ENCODE results near the gene CDK5RAP1. TPM values are rescaled to one million over a fixed set of nuclear protein-coding genes. Genes with fewer than 3 reads are reported as not detected.

CDK5RAP1 gene
- total RNA-seq, 1 donor from 2014 or later: 25.3 TPM

- H3K27me3 Mint-ChIP-seq (ENCODE audit: unreplicated experiment): no peaks in the 10 kb centered on the region
- H3K4me3 Mint-ChIP-seq (ENCODE audit: unreplicated experiment): no peak overlapping the region
- peaks cover 5% of the 10 kb centered on the region for H3K4me1 Mint-ChIP-seq (ENCODE audit: unreplicated experiment)
- peaks cover 6% of the 10 kb centered on the region for H3K9me3 Mint-ChIP-seq (ENCODE audit: unreplicated experiment)
- no peak overlapping the region for H3K27ac Mint-ChIP-seq (ENCODE audit: unreplicated experiment)
- no peak for DNase-seq (ENCODE audit: extremely low spot score, unreplicated experiment)
- no peak for TF ChIP-seq CTCF (IDR thresholded peaks at IDR 0.05)
- H3K36me3 Mint-ChIP-seq (ENCODE audit: unreplicated experiment): peaks cover 47% of the 10 kb centered on the region
These were observed 24.0 kb downstream of the CDK5RAP1 start for GRCh38 chr20:33377366-33377765.

- Mint-ChIP-seq H3K27ac (ENCODE audit: unreplicated experiment) (peak overlapping the region; percentile 54), H3K27me3 (ENCODE audit: unreplicated experiment) (no peaks in the 10 kb centered on the region), H3K4me1 (ENCODE audit: unreplicated experiment) (peaks cover 5% of the 10 kb centered on the region), H3K4me3 (ENCODE audit: unreplicated experiment) (no peak overlapping the region), H3K36me3 (ENCODE audit: unreplicated experiment) (peaks cover 44% of the 10 kb centered on the region), H3K9me3 (ENCODE audit: unreplicated experiment) (peaks cover 6% of the 10 kb centered on the region)
- TF ChIP-seq CTCF (IDR thresholded peaks at IDR 0.05): no peak
- no peak for DNase-seq (ENCODE audit: extremely low spot score, unreplicated experiment)
These were observed 27.3 kb downstream of the CDK5RAP1 start for GRCh38 chr20:33373735-33374605.

- H3K4me3 Mint-ChIP-seq (ENCODE audit: unreplicated experiment): no peak overlapping the region
- H3K36me3 Mint-ChIP-seq (ENCODE audit: unreplicated experiment): peaks cover 36% of the 10 kb centered on the region
- no peak for DNase-seq (ENCODE audit: extremely low spot score, unreplicated experiment)
- no peak for TF ChIP-seq CTCF (IDR thresholded peaks at IDR 0.05)
- H3K27ac Mint-ChIP-seq (ENCODE audit: unreplicated experiment): no peak overlapping the region
- peaks cover 6% of the 10 kb centered on the region for H3K9me3 Mint-ChIP-seq (ENCODE audit: unreplicated experiment)
- H3K27me3 Mint-ChIP-seq (ENCODE audit: unreplicated experiment): no peaks in the 10 kb centered on the region
- H3K4me1 Mint-ChIP-seq (ENCODE audit: unreplicated experiment): peaks cover 5% of the 10 kb centered on the region
These were observed 28.3 kb downstream of the CDK5RAP1 start for GRCh38 chr20:33372993-33373441.

- H3K4me3 Mint-ChIP-seq (ENCODE audit: unreplicated experiment): no peak overlapping the region
- DNase-seq (ENCODE audit: extremely low spot score, unreplicated experiment): no peak
- no peak for TF ChIP-seq CTCF (IDR thresholded peaks at IDR 0.05)
- peaks cover 5% of the 10 kb centered on the region for H3K4me1 Mint-ChIP-seq (ENCODE audit: unreplicated experiment)
- H3K36me3 Mint-ChIP-seq (ENCODE audit: unreplicated experiment): peaks cover 32% of the 10 kb centered on the region
- H3K9me3 Mint-ChIP-seq (ENCODE audit: unreplicated experiment): no peaks in the 10 kb centered on the region
- H3K27me3 Mint-ChIP-seq (ENCODE audit: unreplicated experiment): no peaks in the 10 kb centered on the region
- no peak overlapping the region for H3K27ac Mint-ChIP-seq (ENCODE audit: unreplicated experiment)
These were observed 31.0 kb downstream of the CDK5RAP1 start for GRCh38 chr20:33370291-33370690.

- H3K4me1 Mint-ChIP-seq (ENCODE audit: unreplicated experiment): no peaks in the 10 kb centered on the region
- H3K36me3 Mint-ChIP-seq (ENCODE audit: unreplicated experiment): peaks cover 59% of the 10 kb centered on the region
- no peak overlapping the region for H3K4me3 Mint-ChIP-seq (ENCODE audit: unreplicated experiment)
- DNase-seq (ENCODE audit: extremely low spot score, unreplicated experiment): no peak
- no peak for TF ChIP-seq CTCF (IDR thresholded peaks at IDR 0.05)
- no peaks in the 10 kb centered on the region for H3K9me3 Mint-ChIP-seq (ENCODE audit: unreplicated experiment)
- no peak overlapping the region for H3K27ac Mint-ChIP-seq (ENCODE audit: unreplicated experiment)
- no peaks in the 10 kb centered on the region for H3K27me3 Mint-ChIP-seq (ENCODE audit: unreplicated experiment)
These were observed 38.4 kb downstream of the CDK5RAP1 start for GRCh38 chr20:33362898-33363297.

Data from osteocyte (in vitro differentiated cells).